Activated CD8-positive, alpha-beta memory T cell treated with anti-CD3 and anti-CD28 coated beads, Interleukin-2, amount 50 U/mL, for 1 hour (primary cell): ENCODE data around the gene SCUBE2.

Experiments used
- DNase-seq: peaks from one replicate; pipeline ENCODE4 v3.0.0-alpha.2; 2020; ENCODE audit errors: extremely low read depth

SCUBE2 gene

DNA sequence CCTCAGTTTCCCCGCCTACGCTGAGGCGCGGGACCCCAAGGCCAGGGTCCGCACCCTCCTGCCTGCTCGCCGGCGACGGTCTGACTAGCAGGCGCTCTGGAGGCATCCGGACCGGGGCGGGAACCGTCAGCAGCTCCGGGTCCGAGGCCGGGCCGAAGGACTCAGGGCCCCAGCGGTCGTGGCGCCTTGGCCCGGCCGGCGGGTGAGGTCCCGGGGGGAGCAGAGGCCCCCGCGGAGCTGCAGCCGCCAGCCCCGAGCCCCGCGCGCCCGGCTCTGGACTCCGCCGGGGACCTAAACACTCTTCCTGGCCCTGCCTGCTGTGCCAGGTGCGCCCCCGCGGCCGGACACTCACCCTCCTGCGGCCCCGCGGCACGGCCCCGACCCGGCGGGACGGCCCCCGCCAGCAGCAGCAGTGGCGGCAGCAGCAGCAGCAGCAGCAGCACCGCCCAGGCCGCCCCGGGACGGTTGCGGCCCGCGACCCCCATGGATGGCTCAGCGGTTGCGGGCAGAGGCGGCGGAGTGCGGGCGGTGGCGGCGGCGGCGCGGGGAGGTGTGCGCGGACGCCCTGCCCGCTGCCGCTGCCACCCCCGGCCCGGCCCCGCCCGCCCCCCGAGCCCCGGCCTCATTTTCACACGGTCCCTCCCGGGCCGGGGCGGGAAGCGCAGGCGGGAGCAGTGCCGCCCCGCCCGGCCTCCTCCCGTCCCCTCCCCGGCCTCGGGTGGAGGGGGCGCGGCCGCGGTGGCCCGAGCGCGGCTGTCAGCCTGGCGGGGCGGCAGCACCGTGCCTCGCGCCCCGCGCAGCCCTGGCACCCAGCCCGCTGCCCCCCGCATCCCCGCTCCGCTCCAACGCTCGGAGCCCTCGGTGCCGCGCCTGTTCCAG lies at the start of gene SCUBE2:
SCUBE2 (minus strand) TSS at position 556 of the 879 bp plus-strand sequence; CDS start at position 485, 71 bp downstream.
- no peak for DNase-seq

DNA sequence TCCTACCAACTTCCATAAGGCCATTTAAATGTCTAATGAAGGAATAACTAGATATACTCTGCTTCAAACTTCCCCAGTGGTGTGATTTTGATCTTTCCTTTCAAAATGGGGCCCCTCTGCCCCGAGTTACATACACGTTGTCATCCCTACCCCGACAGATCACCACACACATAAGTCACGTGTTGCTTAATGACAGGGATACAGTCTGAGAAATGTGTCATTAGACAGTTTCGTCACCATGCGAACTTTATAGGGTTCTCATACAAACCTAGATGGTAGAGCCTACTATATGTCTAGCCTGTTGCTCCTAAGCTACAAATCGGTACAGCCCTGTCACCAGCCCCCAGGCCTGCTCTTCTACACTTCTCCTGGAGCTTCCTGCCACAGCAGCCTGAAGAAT lies 49.8 kb upstream of the SCUBE2 start:
- no peak for DNase-seq

DNA sequence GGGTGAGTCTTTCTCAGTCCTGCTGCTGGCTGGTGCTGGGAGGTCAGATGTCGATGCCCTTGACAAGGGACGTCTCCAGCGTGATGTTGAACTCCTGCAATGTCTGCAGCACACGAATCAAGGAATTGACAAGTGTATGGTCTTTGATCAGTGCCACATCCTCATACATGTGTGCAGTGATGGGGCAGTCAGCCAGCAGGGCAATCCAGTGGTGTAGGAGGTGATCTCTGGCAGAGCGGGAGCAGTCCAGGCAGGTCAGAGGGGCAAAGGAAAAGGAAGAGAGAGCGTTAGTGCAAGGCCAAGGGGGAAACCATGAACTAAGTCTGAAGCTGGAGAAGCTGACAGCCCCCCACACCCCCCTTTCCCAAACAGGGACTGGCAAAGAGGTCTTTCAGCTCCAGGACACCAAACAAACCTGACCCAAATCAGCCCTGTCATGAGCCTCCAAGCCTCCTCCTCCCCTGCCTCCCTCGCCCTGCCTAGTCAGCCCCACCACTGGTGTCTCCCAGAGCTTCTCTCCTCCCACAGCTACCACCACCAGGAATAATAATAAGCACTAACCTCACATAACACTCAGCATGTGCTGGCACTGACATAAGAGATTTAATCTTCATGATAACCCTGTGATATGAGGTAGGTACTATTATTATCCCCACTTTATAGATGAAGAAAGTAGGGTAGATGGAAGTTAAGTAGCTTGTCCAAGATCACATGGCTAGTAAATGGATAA lies 48.4 kb upstream of the SCUBE2 start:
- DNase-seq: no peak

DNA sequence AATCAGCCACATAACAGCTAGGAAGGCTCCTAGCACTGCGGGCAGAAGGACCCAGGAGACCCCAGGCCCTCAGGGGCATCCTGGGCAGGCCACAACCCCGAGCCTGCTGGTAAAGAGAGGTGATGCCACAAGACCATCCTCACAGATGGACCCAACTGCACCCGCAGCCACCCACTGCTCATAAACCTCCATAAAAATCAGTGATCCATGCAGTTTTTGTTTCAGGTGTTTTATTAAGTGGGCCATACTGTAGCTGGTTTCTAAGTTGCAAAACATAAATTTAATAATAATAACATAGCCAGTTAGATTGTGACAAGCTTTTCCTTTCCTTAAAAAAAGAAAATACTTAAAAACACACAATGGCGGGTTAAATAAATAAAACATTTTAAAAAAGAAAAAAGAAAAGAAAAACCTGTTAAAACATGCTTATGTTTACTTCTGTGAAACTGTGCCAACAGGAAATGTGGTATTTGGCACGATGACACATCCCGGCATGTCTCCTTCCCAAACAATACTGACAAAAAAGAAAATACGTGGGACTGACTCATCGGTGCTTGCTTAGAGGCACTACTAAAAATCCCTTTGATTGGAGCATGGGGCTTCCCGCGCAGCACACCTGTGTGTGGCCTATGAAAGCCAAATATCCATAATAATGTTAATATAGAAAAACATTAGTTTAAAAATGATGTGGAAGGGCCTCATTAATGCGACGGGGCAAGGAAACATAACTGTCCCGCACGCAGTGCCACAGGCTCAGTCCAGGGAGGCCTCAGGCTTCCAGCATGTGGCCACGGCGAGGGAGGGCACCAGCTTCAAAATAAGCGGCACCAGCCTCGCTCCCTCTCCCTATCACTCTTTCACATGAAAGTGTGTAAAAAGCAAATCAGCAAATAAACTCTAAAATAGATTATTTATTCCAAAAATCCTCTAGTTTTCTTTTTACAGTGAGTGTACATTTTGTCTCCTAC lies 47.5 kb upstream of the SCUBE2 start:
- DNase-seq: no peak

DNA sequence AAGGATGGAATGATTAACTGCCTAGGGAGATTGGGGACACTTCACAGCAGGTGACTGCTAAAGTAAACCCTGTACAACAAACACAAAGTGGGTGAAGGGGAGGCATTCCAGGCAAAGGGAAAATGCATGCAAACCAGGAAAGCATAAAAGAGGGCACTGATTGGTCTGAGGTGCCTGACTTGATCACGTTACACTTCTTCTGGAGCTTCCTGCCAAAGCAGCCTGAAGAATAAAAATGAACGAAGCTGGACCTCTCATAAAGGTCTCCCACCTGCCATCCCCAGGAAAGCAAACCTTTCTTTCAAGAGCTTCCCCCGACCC lies 46.7 kb upstream of the SCUBE2 start:
- no peak for DNase-seq

DNA sequence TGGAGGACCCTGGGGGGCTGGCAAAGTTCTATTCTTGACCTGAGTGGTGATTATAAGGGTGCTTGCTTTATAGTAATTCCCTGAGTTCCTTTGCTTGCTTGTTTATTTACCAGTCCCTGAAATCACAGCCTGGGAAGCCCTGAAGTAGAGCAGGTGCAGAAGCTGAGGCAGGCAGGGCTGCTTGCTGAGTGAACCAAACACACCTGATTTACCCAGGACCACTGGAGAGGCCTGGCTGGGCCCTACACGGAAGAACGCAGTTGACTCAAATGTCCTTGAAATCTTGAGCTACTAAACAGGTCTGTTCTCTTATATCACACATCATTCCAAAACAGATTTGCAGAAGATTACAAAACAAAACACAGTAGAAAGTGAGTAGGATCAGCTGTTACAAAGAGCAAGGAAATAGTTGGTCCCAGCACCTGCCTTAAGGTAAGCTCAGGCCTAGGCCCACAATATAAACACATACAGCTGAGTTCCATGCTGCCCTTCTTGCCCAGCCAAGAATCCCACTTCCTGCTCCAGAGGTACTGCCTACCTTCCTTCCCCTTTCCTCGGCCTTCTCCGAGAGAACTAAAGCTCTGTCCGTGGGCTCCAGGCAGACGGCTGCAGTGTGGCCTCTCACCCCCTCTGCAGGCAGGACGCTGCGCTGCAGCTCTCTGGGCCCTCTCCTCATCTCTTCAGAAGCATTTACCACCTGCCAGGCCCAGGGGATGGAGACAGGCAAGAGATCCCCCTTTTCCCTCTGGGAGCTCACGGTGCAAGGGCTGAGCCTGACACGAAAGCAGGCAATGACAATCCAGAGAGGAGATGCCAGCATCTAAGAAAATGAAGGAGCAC lies 46.1 kb upstream of the SCUBE2 start:
- no peak for DNase-seq

DNA sequence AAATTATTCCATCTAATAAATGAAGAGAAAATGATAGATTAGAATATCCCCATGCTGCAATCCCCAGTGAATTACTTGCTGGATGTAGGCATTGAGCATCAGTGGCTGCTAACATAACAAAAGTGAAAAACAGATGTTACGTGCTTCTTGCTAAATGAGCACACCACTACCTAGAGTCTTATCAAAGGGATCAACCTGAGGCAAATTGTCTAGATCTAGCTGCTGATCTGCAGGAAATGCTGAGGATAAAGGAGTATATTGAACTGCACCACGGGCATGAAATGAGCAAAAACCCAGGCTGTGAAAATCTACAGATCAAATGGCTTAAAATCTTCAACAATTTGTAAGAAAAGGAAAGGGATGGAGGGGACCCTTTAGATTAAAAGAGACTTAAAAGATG lies 45.3 kb upstream of the SCUBE2 start:
- DNase-seq: no peak

DNA sequence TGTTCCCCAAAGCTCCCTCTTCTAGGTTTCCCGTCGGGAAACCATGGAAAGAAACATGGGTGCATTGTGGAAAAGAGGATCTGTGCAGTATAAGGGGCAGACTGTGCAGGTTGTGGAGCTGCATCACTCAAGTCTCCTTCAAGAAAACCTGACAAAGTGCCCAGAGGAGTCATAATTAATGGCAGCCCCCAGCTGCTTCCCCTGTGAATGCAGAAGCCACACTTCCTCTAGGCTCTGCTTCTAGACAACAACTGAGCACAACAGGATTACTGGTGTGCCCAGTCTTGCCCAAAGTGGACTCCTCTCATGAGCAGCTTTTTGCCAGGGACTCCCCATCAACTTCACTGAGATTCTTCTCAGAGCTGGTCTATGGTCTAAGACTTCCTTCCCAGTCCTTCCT lies 42.6 kb upstream of the SCUBE2 start:
- DNase-seq: no peak

DNA sequence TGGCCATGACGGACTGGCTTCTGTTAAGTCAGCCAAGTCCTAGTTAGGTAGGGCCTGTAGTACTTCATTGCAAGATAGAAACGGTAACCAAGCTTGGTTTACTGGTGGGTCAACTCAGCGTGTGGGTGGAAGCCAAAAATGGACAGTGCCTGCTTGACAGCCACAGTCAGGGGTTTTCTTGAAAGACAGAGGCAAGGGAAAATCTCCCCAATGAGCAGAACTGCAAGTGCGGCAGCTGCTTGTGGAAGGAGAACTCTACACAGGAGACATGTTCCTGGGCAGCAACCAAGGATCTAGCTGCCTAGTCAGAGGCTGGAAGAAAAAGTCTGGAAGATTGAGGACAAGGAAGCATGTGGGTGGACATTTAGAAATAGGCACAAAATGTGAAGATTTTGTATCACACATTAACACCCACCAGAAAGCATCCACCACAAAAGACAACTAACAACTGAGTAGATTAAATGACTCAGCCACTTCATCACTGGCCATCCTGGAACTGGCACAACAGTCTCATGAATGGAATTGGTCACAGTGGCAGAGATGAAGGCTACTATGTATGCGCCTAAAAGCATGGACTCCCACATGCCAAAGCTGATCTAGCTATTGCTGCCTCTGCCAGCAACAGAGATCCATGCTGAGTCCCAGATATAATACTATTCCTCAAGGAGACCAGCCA lies 40.9 kb upstream of the SCUBE2 start:
- no peak for DNase-seq

DNA sequence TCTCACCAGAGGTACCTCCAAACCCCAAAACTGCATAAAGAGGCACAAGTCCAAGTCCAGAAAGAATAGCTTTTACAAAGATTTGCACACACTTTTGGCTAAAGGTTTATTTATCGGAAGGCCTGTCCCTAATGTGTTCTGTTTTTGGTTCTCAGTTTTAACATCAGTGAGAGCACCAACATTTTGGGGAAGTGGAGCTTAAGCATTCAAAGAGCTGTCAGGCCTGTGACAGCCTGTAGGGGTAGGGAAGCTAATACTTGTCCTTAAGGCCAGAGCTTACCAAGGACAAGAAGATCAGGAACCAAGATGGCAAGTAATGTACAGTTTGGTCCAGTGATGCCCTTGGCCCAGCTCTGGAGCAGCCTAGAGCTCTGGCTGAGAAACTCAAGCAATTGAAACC lies 38.9 kb upstream of the SCUBE2 start:
- DNase-seq: no peak

DNA sequence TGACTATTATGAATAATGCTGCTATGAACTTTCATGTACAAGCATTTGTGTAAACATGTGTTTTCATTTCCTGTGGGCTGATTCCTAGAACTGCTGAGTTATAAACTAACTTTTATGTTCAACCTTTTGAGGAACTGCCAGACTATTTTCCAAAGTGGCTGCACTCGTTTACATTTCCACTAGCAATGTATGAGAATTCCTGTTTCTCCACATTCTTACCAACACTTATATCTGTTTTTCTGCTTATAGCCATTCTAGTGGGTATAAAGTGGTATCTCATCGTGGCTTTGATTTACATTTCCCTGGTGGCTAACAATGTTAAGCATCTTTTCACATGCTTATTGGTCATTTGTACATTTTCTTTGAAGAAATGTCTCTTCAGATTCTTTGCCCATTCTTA lies 35.2 kb upstream of the SCUBE2 start:
- no peak for DNase-seq

DNA sequence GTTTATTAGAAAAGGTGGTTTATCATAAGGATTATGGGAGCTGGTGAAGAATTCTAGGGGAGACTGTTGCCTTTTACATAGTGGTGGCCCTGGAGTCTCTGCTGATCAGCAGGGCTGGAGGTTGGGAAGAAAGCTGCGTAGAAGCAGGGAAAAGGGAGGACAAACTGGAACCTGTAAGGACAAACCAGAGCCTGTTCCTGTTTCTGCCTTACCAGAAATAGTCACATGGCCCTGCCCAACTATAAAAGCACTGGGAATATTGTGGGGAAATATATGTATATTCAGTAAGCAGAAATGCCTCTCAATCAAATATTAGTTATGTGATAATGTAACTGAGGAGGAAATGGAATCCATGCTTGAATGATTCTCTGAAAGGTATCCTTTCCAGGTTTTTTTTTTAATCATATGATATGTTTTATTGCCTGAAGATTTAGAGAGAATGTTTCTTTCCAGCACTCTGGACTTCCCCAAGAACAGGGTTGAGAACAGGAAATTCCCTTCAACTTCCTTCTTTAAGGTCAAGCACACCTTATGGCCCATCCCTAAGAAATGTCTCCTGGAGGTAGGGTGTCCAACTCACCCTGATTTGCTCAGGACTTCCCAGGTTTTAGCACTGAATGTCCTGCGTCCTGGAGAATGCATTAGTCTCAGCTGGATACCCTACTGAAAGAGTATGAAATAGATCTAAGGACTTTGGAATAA lies 33.9 kb upstream of the SCUBE2 start:
- no peak for DNase-seq

DNA sequence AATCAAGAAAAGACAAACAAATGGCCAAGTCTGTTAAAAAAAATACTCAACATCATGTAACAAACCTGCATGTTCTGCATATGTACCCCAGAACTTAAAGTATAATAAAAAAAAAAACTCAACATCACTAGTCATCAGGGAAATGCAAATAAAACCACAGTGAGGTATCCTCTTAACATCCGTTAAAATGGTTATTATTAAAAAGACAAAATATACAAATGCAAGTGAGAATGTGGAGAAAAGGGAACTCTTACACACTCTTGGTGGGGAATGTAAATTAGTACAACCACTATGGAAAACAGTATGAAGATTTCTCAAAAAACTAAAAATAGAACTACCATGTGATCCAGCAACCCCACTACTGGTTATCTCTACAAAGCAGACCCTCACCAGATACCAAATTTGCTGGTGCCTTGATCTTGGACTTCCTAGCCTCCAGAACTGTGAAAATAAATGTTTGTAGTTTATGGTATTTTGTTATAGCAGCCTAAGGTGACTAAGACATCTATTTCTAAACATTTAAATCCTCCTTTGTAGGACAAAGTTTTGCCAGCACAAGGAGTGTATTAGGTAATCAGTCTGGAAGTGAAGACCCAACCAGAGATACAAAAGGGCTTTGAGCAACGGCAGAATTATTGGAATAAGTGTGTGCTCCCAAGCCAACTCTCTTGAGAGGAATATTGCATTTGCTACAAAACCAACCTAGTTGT lies 32.4 kb upstream of the SCUBE2 start:
- no peak for DNase-seq

DNA sequence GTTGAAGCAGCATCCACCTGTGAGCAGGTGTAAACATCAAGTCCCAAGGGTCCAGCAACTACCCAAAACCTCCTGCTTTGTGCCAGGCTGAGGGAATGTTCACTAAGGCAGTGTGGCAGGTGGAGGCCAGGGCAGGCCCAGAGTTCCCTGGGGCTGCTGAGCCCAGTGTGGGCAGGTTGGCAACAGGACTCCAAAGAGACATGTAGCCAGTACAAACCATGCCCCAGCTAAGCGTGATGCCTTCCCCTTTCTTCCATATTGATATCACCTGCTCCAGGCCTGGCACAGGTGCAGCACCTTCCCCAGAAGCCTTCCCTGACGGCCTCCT lies 30.0 kb upstream of the SCUBE2 start:
- no peak for DNase-seq

DNA sequence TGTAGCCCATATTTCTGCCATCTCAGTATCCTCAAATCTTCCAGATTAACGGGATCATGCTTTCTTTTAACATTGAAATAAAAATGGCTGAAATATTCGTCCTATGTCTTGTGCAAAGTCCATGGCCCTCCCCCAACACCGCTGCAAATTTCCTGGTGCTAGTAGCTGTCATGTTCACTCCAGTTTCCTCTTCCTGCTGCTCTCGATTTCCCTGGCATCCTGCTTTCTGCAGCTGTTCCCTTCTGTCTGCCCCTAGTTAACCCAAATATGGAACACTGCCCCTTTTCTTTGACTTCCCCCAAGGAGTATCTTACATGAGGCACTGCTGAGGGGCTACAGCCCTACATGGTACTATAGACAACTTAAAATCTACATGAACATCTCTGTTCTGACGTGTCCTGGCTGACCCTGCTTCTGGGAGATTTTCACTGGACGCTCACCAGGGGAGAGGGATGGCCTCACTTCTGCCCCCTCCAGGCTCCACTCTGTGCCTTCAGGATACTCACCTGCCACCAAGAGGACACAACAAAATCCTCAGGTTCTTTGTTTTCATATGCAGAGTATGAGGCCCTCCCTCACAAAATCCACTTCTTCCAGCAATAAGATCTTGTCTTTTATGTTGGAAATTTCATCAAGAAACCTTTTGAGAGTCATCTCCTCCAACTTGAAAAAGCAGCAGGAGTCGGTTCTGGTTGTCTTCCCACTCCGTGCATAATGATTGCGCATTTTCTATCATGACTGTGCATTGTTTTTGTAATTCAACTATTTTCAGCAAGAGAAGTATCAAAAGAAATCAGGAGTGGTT lies 29.5 kb upstream of the SCUBE2 start:
- no peak for DNase-seq

DNA sequence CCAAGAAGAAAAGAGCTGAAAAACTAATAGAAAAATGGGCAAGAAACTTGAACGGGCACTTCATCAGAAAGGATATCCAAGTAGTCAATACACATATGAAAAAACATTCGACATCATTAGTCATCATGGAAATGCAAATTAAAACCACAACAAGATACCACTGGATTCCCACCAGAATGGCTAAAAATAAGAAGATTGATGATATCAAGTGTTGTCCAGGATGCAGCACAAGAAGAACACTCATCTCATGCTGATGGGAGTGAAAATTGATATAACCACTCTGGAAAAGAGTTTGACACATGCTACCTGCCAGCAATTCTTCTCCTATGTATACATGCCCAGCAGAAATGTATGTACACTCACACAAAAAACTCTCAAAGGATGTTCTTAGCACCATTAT lies 26.9 kb upstream of the SCUBE2 start:
- no peak for DNase-seq

DNA sequence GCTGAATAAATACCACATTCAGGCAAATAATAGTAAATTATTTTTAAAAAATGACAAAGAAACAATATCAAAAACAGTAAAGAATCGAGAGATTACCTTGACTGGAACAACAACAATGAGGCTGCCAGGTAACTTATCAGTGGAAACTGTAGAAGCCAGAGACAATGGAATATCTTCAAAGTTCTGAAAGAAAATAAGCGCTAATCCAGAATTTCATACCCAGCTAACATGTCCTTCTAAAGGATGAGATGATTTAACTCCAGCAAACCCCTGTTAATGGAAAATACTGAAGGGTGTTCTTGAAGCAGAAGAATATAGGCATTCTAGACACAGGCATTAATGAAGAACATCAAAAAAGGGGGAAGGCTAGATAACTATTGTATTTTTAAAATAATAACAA lies 20.7 kb upstream of the SCUBE2 start:
- no peak for DNase-seq

DNA sequence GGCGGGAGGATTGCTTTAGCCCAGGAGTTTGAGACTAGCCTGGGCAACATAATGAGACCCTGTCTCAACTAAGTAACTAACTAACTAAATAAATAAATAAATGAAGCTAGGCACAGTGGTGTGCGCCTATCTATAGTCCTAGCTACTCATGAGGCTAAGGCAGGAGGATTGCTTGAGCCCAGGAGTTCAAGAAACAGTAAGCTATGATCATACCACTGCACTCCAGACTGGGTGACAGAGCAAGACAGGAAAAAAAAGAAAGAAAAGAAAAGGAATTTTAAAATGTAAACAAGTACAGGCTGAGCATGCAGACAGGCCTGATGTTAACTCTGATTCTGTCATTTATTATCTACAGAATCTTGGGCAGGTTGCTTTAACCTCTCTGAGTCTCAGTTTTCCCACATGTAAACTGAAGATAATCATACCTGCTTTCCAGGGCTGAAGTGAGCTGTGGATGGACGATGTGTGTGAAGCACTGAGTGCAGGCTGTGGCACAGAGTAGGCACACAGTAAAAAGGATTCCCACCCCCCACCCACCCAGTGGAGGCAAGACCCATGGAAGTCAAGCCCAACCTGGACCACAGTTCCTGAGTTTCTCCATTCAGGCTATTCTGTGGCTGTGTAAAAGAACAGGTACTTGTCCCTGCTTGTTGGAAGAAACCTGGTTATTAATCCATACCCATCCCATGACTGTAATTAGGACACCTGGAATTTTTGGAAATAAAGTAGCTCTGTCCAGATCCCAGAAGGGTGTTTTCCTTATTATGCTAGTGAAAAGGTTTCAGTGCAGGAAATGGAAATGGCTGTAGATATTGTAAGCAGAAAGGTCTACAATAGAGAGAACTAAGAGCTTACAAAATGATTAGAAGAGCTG lies 18.7 kb upstream of the SCUBE2 start:
- no peak for DNase-seq
